Mammary epithelial cell (primary cell): ENCODE data around the gene TTR.

Experiments
- EZH2 ChIP-seq: IDR thresholded peaks from 2 replicates; pipeline ENCODE4 v1.6.1; 2012; ENCODE audit warnings: low read length, inconsistent platforms, borderline replicate concordance
- TF ChIP-seq, protein P1 (sequence below), 2 donors: IDR thresholded peaks in 1 of 2; conservative IDR thresholded peaks in 1 of 2; 2 replicates each; pipeline ENCODE4 v1.5.1; 2011 to 2012; ENCODE audit warnings: inconsistent platforms in 2 of 2, low read length in 2 of 2, mild to moderate bottlenecking in 2 of 2, control low read depth in 1 of 2, low read depth in 1 of 2; ENCODE audit not compliant: insufficient read depth in 1 of 2; ENCODE audit errors: extremely low read depth in 1 of 2

DNA sequence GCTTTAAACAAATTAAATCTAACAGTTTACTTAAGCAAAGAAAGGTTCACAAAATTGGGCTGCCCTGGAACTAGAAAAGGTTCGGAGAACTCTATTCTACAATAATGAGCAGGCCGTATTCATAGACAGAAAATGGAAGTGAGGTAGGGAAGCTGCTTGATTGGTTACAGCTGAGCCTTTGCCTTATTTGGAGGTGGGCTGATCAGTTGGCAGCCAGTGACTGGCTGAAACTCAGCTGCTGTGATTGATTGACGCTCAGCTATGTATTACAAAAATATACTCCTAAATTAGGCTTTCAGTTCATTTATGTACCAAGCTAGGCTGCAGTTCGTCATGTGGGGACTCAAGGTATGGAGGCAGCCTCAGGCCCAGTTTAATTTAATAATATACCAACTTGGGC, 42.3 kb upstream of the TTR start:
- TF ChIP-seq EZH2, result no peak
- TF ChIP-seq, protein P1, sequence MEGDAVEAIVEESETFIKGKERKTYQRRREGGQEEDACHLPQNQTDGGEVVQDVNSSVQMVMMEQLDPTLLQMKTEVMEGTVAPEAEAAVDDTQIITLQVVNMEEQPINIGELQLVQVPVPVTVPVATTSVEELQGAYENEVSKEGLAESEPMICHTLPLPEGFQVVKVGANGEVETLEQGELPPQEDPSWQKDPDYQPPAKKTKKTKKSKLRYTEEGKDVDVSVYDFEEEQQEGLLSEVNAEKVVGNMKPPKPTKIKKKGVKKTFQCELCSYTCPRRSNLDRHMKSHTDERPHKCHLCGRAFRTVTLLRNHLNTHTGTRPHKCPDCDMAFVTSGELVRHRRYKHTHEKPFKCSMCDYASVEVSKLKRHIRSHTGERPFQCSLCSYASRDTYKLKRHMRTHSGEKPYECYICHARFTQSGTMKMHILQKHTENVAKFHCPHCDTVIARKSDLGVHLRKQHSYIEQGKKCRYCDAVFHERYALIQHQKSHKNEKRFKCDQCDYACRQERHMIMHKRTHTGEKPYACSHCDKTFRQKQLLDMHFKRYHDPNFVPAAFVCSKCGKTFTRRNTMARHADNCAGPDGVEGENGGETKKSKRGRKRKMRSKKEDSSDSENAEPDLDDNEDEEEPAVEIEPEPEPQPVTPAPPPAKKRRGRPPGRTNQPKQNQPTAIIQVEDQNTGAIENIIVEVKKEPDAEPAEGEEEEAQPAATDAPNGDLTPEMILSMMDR (conservative IDR thresholded peaks at IDR 0.05 in 1 of 2, IDR thresholded peaks at IDR 0.05 in 1 of 2; ENCODE audit: extremely low read depth in 1 of 2, insufficient read depth in 1 of 2, low read depth in 1 of 2, low read length in 2 of 2), result no peak
